DOHH2 (cell line): ENCODE results near the gene TMEM183A.

Source experiments
- EZH2phosphoT487 ChIP-seq: fragments of 200-600 bp; sonication (generic); IDR thresholded peaks from 2 replicates; pipeline ENCODE4 v1.6.1; 2017; ENCODE audit warnings: borderline replicate concordance, mild to moderate bottlenecking, antibody characterized with exemption, low read length, moderate library complexity, mixed read lengths
- TF ChIP-seq, protein P1 (sequence below): fragments of 200-600 bp; sonication (generic); IDR thresholded peaks from one replicate; pipeline ENCODE4 v1.5.1; 2014; ENCODE audit warnings: antibody characterized with exemption, mild to moderate bottlenecking, low read depth, low read length; ENCODE audit not compliant: poor library complexity, severe bottlenecking

DNA sequence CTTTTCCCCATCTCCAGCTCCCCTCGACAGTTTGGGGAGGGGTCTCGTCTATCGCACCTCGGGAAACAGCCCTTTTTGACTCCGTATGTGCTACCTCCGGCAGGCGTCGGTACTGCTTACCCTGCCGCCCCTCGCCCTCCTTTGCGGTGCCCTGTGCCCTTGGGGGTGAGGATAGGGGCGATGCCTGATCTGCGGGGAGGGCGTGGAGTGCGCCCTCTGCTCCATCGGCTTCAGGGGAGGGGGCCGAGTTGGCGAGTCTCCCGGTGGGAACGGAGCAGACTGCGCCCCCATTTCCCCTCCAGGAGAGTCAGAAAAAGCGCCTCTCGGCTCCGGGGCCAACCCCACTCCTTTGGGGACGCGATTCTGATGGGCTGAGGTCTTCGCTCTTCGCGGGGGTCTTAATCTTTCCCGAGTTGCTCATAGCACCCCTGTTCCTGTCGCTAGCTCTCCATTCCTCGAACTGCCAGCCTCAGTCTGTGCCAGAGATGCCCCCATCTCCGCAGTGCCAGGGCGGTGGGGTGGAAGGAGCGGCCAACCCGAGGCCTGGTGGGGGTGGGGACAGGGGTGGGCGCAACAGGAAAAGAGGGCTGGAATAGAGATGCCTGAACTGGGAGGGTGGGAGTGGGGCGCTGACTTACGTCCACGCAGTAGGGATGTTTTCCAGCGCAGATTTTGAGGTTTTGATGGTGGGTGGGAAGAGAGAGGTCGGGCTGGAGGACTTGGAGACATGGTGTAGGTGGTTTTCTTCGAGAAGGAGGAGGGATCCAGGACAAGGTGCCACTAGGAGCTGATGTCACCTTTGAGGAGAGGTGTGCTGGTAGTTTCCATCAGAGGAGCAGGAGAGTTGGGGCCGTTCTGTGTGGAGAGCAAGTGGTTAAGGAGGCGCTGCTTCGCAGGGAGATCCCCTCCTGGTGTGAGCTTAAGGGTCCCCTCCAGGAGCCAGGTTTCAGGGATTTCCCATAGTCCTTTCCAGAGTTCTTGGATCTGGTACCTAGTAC, 19.8 kb downstream of the TMEM183A start:
- TF ChIP-seq, protein P1, sequence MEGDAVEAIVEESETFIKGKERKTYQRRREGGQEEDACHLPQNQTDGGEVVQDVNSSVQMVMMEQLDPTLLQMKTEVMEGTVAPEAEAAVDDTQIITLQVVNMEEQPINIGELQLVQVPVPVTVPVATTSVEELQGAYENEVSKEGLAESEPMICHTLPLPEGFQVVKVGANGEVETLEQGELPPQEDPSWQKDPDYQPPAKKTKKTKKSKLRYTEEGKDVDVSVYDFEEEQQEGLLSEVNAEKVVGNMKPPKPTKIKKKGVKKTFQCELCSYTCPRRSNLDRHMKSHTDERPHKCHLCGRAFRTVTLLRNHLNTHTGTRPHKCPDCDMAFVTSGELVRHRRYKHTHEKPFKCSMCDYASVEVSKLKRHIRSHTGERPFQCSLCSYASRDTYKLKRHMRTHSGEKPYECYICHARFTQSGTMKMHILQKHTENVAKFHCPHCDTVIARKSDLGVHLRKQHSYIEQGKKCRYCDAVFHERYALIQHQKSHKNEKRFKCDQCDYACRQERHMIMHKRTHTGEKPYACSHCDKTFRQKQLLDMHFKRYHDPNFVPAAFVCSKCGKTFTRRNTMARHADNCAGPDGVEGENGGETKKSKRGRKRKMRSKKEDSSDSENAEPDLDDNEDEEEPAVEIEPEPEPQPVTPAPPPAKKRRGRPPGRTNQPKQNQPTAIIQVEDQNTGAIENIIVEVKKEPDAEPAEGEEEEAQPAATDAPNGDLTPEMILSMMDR = no peak
- TF ChIP-seq EZH2phosphoT487 = no peak
